HG02840 (cell line): ENCODE data around the gene SYNPO2.
"Not testable (repeated sequence)": the region's sequence is repeated elsewhere in the genome, so short reads cannot be mapped to it uniquely, and the experiment has no call there.

ENCODE experiments used
- ATAC-seq: cut with Tn5 transposase; IDR thresholded peaks from one replicate; pipeline ENCODE4 v1.9.1; 2021; ENCODE audit warnings: mild to moderate bottlenecking, moderate library complexity, moderate number of reproducible peaks; ENCODE audit not compliant: unreplicated experiment, low FRiP score

The SYNPO2 gene

GRCh38 chr4:118969359-118969758 is 80.7 kb downstream of the SYNPO2 start:
- ATAC-seq: no peak

- ATAC-seq: no peak
Measured at GRCh38 chr4:118972167-118972566, 83.5 kb downstream of the SYNPO2 start.

- ATAC-seq: no peak
Measured at GRCh38 chr4:118973295-118973694, 84.6 kb downstream of the SYNPO2 start.

GRCh38 chr4:118974758-118975157 is 86.1 kb downstream of the SYNPO2 start:
- no peak for ATAC-seq

GRCh38 chr4:118975449-118976192 is 87.0 kb downstream of the SYNPO2 start:
- no peak for ATAC-seq

- ATAC-seq: not testable (repeated sequence)
Measured at GRCh38 chr4:118976193-118976560, 87.5 kb downstream of the SYNPO2 start.

- ATAC-seq: not testable (repeated sequence)
Measured at GRCh38 chr4:118977100-118977499, 88.4 kb downstream of the SYNPO2 start.

- ATAC-seq: no peak
Measured at GRCh38 chr4:118979712-118980111, 91.1 kb downstream of the SYNPO2 start.

- no peak for ATAC-seq
Measured at GRCh38 chr4:118981171-118981838, 92.7 kb downstream of the SYNPO2 start.

- ATAC-seq: peak; percentile 69
Measured at GRCh38 chr4:118981839-118982381, 93.3 kb downstream of the SYNPO2 start.

- no peak for ATAC-seq
Measured at GRCh38 chr4:118983293-118983692, 94.6 kb downstream of the SYNPO2 start.

GRCh38 chr4:118983831-118984230 is 95.2 kb downstream of the SYNPO2 start:
- ATAC-seq: no peak

- ATAC-seq: no peak
Measured at GRCh38 chr4:118985170-118986000, 96.7 kb downstream of the SYNPO2 start.

GRCh38 chr4:118987959-118988634 is 99.4 kb downstream of the SYNPO2 start:
- ATAC-seq: no peak

GRCh38 chr4:118988635-118988972 is 100.0 kb downstream of the SYNPO2 start:
- no peak for ATAC-seq

- ATAC-seq: no peak
Measured at GRCh38 chr4:118989098-118990080, 100.7 kb downstream of the SYNPO2 start.

- ATAC-seq: no peak
Measured at GRCh38 chr4:118991686-118992085, 103.0 kb downstream of the SYNPO2 start.

- no peak for ATAC-seq
Measured at GRCh38 chr4:118992149-118992548, 103.5 kb downstream of the SYNPO2 start.

GRCh38 chr4:118993333-118993732 is 104.7 kb downstream of the SYNPO2 start:
- ATAC-seq: no peak
